ENCODE results near the gene KLHL22.

The KLHL22 gene

DNA sequence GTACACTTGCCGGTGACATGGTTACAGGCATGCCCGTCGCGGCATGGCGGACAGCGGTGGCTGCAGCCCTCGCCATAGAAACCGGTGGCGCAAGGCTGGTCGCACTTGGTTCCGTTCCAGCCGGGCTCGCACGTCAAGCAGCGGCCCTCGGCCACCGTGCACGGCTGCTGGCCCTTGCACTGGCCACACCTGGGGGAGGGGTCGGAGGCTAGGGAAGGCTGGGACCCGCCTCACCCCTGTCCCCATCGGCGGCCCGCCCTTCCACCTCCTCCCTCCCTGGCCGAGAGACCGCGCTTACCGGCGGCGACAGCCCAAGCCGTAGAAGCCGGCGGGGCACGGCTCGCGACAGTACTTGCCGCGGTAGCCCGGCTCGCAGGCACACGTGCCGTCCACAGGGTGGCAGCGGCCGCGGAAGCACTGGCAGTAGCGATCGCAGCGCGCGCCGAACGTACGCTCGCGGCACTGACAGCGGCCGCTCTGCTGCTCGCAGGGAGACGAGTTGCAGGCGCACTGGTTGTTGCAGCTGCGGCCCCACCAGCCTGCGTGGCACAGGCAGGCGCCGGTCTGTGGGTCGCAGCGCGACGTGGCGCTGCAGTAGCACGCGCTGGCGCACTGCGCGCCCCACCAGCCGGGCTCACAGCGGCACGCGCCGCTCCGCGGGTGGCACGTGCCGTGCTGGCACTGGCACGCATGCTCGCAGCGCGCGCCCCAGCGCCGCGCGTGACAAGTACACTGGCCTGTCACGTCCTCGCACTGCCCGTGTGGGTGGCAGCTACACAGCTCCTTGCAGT, 64.7 kb downstream of the KLHL22 start:
- TF ChIP-seq, protein P1, sequence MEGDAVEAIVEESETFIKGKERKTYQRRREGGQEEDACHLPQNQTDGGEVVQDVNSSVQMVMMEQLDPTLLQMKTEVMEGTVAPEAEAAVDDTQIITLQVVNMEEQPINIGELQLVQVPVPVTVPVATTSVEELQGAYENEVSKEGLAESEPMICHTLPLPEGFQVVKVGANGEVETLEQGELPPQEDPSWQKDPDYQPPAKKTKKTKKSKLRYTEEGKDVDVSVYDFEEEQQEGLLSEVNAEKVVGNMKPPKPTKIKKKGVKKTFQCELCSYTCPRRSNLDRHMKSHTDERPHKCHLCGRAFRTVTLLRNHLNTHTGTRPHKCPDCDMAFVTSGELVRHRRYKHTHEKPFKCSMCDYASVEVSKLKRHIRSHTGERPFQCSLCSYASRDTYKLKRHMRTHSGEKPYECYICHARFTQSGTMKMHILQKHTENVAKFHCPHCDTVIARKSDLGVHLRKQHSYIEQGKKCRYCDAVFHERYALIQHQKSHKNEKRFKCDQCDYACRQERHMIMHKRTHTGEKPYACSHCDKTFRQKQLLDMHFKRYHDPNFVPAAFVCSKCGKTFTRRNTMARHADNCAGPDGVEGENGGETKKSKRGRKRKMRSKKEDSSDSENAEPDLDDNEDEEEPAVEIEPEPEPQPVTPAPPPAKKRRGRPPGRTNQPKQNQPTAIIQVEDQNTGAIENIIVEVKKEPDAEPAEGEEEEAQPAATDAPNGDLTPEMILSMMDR (IDR thresholded peaks at IDR 0.05; ENCODE audit: insufficient read depth, low read length, missing control alignments), result peak; percentile 51
- POLR2A ChIA-PET, result no interaction called here
- CTCF ChIA-PET, result interaction anchor here (2.0 kb wide), 1 partner anchor 24 kb away, joined by 5 read pairs; no protein-coding TSS in a partner anchor
- no peak for DNase-seq (ENCODE audit: low read depth, low spot score)
- H3K4me3 ChIP-seq (ENCODE audit: low read depth, low read length), result no peak overlapping the region

DNA sequence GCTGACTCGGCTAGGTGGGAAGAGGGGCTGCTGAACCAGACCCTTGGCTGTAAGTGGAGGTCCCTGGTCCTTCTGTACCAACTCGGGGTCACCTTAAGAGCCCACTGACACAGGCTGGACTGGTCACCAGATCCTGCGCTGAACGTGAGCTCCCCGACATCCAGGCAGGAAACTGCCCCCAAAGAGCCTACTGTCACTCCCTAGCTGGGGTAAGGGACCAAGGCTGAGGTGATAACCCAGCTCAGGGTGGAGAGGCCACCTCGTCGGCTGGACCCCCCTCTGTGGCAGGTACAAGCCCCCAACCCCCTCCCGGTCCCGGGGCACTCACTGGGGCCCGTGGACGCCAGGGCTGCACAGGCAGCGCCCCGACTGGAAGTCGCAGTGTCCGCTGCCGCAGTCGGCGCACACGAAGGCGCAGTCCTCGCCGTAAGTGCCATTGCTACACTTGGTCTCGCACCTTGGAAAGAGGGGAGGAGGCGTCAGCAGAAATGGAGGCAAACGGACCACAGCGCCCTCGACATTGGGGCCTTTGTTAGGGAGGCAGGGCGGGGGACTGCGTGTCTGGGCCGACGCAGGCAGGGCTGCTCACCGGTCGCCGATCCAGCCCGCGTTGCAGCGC, 65.4 kb downstream of the KLHL22 start:
- H3K4me3 ChIP-seq (ENCODE audit: low read depth, low read length), result no peak overlapping the region
- CTCF ChIA-PET, result interaction anchor here (2.0 kb wide), 1 partner anchor 24 kb away, joined by 5 read pairs; no protein-coding TSS in a partner anchor
- no peak for DNase-seq (ENCODE audit: low read depth, low spot score)
- TF ChIP-seq, protein P1 (IDR thresholded peaks at IDR 0.05; ENCODE audit: insufficient read depth, low read length, missing control alignments), result no peak
- POLR2A ChIA-PET, result no interaction called here

- H3K4me3 ChIP-seq (ENCODE audit: low read depth, low read length), result no peak overlapping the region
- CTCF ChIA-PET, result interaction anchor here (1.4 to 2.0 kb wide), 2 partner anchors 12 to 25 kb away, joined by 4 to 5 read pairs; no protein-coding TSS in a partner anchor
- no peak for DNase-seq (ENCODE audit: low read depth, low spot score)
- TF ChIP-seq, protein P1 (IDR thresholded peaks at IDR 0.05; ENCODE audit: insufficient read depth, low read length, missing control alignments), result no peak
- POLR2A ChIA-PET, result no interaction called here
Measured at GRCh38 chr22:20429254-20430100, 66.1 kb downstream of the KLHL22 start.

DNA sequence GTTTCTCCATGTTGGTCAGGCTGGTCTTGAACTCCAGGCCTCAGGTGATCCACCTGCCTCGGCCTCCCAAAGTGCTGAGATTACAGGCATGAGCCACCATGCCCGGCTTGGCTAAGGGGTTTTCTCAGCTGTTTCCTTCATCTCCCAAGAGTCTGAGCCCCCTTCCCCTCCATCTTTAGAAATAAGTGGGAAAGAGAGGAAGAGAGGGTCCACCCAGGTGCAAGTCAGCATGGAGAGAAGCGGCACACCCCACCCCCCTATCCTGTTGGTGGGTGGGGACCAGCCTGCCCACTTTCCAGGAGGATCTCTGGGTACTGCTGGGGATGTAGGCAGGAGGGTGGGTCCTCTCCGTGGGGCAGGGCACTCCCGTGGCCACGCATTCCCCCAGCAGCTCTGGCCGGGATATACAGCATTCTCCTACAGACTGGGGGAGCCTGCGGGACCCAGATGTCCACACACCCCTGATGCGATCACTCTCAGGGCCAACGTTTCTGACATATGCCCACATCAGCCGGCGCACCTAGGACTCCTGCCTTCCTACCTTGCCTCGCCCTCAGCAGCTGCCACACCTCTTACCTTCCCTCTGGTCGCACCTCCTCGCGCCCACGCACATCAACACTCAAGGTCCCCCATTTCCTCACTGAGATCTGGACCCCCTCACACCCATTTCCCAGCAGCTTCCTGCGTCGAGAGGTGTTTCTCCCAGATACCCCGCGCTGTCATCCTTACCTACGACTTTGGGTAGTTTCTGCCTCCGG, 66.9 kb downstream of the KLHL22 start:
- TF ChIP-seq, protein P1 (IDR thresholded peaks at IDR 0.05; ENCODE audit: insufficient read depth, low read length, missing control alignments), result no peak
- no peak for DNase-seq (ENCODE audit: low read depth, low spot score)
- CTCF ChIA-PET, result interaction anchor here (1.4 to 2.0 kb wide), 2 partner anchors 11 to 26 kb away, joined by 4 to 5 read pairs; no protein-coding TSS in a partner anchor
- POLR2A ChIA-PET, result no interaction called here
- no peak overlapping the region for H3K4me3 ChIP-seq (ENCODE audit: low read depth, low read length)

GRCh38 chr22:20427945-20428417, 67.6 kb downstream of the KLHL22 start:
- DNase-seq (ENCODE audit: low read depth, low spot score), result no peak
- TF ChIP-seq, protein P1 (IDR thresholded peaks at IDR 0.05; ENCODE audit: insufficient read depth, low read length, missing control alignments), result no peak
- ChIA-PET CTCF (interaction anchor here (1.4 to 1.7 kb wide), 2 partner anchors 10 kb away, joined by 4 to 11 read pairs; no protein-coding TSS in a partner anchor), POLR2A (no interaction called here)
- no peak overlapping the region for H3K4me3 ChIP-seq (ENCODE audit: low read depth, low read length)
